Ureter (tissue), 1 donor: Measurements from ENCODE around the gene PWWP2B. TPM values are rescaled to one million over a fixed set of nuclear protein-coding genes. Genes with fewer than 3 reads are reported as not detected.

ENCODE experiments used
- DNase-seq: peaks from one replicate; pipeline ENCODE4 v3.0.0-alpha.2; 2020; ENCODE audit warnings: low spot score
- total RNA-seq: library from RNA; stranded (reverse); gene quantifications from one replicate; pipeline ENCODE4 v1.2.4, GENCODE V29; 2023
- donor health status: DM: yes; HTN: yes; CAD: no.

The PWWP2B gene
- total RNA-seq, 1 donor from 2014 or later, result 46.0 TPM

- DNase-seq, result peak; percentile 87
Observed at GRCh38 chr10:132418527-132419416, 21.8 kb downstream of the PWWP2B start.

DNA sequence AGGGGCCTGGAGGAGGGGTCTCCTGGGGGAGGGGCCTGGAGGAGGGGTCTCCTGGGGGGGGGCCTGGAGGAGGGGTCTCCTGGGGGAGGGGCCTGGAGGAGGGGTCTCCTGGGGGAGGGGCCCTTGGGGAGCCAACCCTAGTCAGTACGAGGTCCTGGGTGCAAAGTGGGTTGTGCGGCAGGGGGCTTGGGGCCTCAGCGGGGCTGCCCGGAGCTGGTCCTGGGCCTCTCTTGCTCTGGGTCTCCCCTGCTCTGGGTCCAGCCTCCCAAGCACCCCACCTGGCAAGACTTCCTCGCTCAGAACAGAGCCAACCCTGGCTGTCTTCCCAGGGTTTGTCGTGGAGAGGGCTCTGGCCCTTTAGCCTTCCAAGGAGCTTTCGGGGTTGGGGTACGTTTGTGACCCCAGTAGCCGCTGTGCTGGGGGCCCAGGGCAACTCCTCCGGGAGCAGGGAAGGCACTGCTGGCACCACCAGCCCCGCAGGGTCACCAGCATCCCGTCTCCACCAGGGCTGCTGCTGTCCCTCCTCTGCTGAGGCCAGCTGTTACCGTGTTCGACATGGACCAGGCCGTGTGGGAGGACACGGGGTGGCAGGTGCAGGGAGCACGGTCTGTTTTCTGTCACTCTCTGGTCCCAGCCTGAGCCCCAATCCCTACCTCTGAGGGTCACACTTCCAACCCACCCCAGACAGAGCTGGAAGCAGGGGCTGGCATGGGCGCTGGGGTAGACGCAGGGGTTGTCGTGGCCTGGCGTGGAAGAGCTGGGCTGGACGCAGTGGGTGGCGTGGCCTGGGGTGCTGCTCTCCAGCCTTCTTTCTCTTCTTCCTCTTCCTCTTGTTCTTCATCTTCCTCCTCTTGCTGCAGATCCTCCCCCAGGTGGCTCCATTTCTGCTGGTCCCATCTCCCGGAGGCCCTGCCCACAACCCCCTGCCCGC is 22.8 kb downstream of the PWWP2B start:
- DNase-seq, result no peak

- no peak for DNase-seq
Observed at GRCh38 chr10:132420469-132420980, 23.5 kb downstream of the PWWP2B start.

GRCh38 chr10:132420981-132421846 is 24.2 kb downstream of the PWWP2B start:
- peak; percentile 88 for DNase-seq

DNA sequence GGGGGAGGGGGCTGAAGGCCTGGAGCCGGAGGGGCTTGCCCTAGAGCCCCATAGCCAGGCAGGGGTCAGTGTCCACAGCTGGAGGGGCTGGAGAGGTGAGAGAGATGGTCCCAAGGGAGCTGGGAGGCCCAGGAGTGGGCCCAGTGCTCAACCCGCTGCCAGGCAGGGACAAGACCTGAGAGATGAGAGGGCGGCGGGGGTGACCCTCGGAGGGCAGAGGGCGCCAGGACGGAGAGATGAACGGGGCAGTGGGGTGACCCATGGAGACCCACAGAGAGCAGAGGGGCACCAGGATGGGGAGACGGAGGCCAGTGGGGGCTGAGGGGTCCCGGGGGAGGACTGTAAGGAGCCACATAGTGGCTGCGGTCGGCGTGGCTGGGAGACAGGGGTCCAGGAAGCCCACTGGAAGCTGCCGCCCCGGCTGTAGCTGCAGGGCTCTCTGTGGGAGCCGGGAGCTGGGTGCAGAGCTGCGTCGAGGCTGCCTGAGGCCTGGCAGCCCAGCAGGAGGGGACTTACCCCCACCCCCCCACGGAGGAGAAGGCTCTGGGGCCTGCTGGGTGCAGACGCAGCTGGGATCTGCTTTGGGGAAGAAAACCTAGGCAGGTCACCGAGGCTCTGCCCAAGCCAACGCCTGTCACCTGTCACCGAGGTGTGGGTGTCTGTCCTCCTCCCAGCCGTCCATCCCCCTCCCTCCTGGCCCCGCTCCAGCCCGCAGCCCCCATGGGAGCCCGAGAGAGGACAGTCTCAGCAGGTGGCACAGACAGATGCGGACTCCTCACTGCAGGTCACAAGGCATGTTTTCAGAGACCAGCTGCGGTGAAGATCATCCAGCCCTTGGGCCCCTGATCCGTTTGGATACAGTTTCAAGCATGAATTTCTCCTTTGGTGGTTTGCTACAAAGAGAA is 25.1 kb downstream of the PWWP2B start:
- no peak for DNase-seq

GRCh38 chr10:132422903-132423825 is 26.2 kb downstream of the PWWP2B start:
- no peak for DNase-seq

DNA sequence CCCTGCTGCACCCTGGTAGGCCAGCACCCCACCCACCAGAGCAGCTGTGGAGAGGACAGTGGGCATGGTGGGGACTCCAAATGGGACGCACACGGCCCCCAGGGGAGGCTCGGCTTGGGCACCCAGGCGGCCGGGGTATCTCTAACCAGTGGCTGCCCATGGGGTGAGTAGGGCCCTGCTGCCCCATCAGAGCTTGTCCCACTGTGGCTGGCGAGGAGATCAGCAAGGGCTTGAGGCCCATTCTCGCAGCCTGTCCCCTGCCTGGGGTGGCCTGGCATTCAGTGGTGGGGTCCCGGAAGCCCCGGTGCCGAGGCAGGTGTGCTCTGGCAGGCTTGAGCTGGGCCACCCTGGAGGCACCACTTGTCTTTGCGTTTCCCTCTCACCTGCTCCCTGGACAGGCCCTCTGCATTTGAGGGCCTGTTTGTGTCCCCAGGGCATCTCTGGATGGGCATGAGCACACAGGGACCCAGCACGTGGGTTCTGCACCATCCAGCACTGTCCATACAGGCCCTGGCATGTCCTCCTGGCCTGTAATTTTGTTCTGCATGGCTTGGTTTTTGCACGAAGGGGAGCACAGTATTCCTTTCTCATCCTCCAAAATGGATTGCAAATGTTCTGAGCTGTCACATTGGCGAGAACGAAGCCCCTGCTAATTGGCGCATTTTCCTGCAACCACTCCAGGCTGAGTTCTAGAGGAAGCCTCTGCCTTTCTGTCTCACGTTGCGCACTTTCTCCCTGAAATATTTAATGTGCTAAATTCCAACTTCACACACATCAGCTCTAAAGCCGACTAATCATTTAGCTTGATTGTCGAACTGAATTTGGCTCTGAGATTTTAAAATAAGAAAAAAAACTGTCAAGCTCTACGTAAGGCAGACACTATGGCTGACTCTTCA is 27.2 kb downstream of the PWWP2B start:
- no peak for DNase-seq

- no peak for DNase-seq
Observed at GRCh38 chr10:132425029-132425756, 28.2 kb downstream of the PWWP2B start.

GRCh38 chr10:132425757-132426155 is 28.8 kb downstream of the PWWP2B start:
- no peak for DNase-seq

DNA sequence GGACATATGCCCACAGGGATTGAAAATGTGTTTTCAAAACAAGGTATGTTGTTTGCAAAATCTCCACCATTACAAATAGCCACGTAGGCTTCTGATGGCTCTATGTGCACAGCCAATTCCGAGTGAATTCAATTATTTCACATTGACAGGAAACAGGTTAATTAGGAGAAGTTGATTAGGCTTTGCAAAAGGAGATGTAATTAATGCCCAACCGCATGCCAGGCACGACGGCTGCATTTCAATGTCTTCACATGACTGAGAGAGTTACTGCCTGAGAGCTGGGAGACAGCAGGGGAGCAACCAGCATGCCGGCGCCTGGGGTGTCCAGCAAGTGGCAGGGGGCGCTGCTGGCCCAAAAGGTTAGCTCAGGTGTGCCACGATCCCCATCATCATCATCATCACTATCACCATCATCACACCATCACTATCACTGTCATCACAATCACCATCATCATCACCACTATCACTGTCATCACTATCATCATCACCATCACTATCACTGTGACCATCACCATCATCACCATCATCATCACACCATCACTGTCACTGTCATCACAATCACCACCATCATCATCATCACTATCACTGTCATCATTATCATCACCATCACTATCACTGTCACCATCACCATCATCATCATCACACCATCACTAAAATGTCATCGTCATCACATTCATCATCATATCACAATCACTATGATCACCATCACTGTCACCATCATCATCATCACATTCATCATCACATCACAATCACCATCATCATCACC is 30.2 kb downstream of the PWWP2B start:
- DNase-seq, result no peak

DNA sequence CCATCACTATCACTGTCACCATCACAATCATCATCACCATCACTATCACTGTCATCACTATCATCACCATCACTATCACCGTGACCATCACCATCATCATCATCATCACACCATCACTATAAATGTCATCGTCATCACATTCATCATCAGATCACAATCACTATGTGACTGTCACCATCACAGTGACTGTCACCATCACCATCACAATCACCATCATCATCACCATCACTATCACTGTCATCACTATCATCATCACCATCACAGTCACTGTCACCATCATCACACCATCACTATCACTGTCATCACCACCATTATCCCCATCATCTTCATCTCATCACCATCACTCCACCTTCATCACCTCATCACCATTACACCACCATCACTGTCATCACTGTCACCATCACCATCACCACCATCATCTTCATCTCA is 31.0 kb downstream of the PWWP2B start:
- no peak for DNase-seq

DNA sequence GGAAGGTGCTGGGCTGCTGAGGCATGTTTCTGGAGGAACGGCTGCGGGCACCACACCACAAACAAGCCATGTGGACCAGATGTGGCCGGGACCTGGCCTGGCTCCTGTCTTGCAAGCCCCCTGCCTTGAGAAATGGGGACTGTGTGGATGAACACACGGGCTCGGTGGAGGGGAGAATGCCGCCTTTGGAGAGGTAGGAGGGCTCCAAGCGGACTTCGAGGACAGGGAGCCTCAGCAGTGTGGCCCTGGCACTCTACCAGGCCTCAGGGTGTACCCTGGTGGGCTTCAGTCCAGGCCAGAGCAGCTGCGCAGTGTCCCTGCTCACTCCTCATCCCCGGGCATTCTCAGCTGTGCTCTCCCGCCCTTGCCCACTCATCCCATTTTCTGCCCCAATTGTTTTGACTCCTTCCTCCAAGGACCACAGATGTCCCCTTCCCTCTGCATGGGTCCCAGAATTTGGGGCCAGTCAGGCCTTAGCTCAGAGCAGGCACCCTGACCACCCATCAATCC is 31.5 kb downstream of the PWWP2B start:
- DNase-seq, result no peak

DNA sequence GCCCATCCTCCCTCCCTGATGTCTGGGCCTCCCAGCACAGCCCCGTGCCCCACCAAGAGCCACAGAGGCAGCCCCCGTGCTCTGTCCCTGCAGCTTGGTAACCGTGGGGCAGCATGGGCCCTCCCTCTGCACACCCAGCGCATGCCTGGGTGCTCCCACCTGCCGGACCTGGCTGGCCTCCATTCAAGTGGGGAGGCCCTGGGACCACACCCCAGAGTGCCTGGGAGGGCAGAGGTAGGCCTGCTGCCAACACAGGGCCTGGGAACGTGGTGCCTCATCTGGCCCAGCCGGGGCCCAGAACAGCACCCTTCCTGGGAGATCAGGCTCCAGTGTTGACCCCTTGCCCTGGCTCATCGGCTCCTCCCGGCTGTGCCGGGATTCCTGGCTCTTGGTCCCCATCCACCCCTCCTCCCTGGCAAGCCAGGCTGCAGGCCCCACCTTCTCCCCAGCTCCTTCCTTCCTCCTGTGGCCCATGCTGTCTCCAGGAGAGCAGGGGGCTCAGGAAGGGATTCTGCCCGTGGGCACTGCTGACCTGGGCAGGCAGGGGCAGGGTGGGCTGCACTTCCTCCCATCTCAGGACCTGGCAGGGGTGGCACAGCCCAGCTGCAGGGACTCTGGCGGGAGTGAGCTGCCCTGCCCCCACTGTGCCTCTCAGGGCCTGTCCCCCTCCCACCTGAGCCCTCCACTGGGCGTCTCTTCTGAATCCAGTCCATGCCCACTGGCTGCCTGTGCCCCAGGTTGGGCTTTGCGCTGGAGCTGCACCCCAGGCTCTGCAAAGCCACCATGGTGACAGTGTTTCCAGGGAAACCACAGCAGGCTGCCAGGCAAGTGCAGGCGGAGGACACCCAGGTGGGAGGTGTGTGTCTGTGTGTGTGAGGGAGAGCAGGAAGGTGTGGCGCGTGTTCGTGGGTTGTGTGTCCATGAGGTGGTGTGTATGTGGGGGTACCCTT is 32.6 kb downstream of the PWWP2B start:
- no peak for DNase-seq

DNA sequence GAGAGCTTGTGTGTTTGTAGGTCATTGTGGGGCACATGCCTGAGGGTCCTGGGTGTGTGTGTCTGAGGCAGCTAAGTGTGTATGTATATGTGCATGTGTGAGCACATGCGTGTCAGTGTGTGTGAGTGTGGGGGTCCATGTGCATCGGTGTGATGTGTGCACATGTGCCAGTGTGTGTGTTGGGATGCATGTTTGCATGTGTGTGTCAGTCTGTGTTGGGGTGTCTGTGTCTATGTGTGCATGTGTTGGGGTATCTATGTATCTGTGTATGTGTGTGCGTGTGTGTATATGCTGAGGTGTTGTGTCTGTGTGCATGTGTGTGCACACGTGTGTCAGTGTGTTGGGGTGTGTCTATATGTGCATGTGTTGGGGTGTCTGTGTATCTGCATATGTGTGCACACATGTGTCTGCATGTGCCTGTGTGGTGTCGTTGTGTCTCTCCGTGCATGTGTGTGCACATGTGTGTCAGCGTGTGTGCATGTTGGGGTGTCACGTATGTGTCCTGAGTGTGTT is 33.3 kb downstream of the PWWP2B start:
- DNase-seq, result no peak

DNA sequence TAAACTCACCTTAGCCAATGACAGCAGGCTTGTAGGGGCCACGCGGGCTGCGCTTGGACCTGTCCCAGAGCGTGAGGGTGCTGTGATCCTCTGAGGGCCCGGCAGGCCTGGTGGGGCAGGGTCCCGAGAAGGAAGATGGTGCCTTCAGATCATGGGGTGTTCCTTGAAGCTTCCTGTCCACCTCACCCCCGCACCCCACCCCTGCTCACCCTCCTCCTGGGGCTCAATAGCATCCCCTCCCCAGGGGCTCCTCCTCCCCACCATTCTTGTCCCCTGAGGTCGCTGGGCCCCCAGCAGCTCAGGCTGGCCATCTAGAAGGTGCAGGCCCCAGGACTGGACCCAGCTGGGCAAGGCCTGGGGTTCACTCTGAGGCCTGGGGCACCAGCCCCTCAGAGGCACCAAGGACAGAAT is 33.9 kb downstream of the PWWP2B start:
- DNase-seq, result no peak
